GM21423 (cell line): ENCODE results near the gene MSL2.
"Not testable (repeated sequence)": the region's sequence is repeated elsewhere in the genome, so short reads cannot be mapped to it uniquely, and the experiment has no call there.

Experiments used
- ATAC-seq: cut with Tn5 transposase; IDR thresholded peaks from one replicate; pipeline ENCODE4 v1.9.1; 2021; ENCODE audit warnings: mild to moderate bottlenecking, moderate library complexity; ENCODE audit not compliant: unreplicated experiment

The MSL2 gene

GRCh38 chr3:136149667-136150066 lies 46.5 kb downstream of the MSL2 start:
- no peak for ATAC-seq

- ATAC-seq, result no peak
Observed at GRCh38 chr3:136146981-136147729, 49.0 kb downstream of the MSL2 start.

- ATAC-seq, result not testable (repeated sequence)
Observed at GRCh38 chr3:136144397-136144796, 51.7 kb downstream of the MSL2 start.

GRCh38 chr3:136142592-136142991 lies 53.5 kb downstream of the MSL2 start:
- no peak for ATAC-seq

- ATAC-seq, result no peak
Observed at GRCh38 chr3:136141891-136142290, 54.2 kb downstream of the MSL2 start.

- ATAC-seq, result no peak
Observed at GRCh38 chr3:136141291-136141785, 54.8 kb downstream of the MSL2 start.

- ATAC-seq, result no peak
Observed at GRCh38 chr3:136136454-136136853, 59.7 kb downstream of the MSL2 start.

GRCh38 chr3:136135039-136135802 lies 60.9 kb downstream of the MSL2 start:
- ATAC-seq, result no peak

- no peak for ATAC-seq
Observed at GRCh38 chr3:136134091-136134490, 62.0 kb downstream of the MSL2 start.

- ATAC-seq, result not testable (repeated sequence)
Observed at GRCh38 chr3:136131647-136132046, 64.5 kb downstream of the MSL2 start.

- ATAC-seq, result no peak
Observed at GRCh38 chr3:136122006-136122405, 74.1 kb downstream of the MSL2 start.

GRCh38 chr3:136120373-136121348 lies 75.5 kb downstream of the MSL2 start:
- peak; percentile 90 for ATAC-seq

- ATAC-seq, result not testable (repeated sequence)
Observed at GRCh38 chr3:136119783-136120182, 76.4 kb downstream of the MSL2 start.

GRCh38 chr3:136119332-136119731 lies 76.8 kb downstream of the MSL2 start:
- ATAC-seq, result not testable (repeated sequence)

- no peak for ATAC-seq
Observed at GRCh38 chr3:136114421-136114820, 81.7 kb downstream of the MSL2 start.

GRCh38 chr3:136110481-136110880 lies 85.7 kb downstream of the MSL2 start:
- no peak for ATAC-seq

- peak; percentile 98 for ATAC-seq
Observed at GRCh38 chr3:136109499-136109898, 86.6 kb downstream of the MSL2 start.

- no peak for ATAC-seq
Observed at GRCh38 chr3:136106101-136106500, 90.0 kb downstream of the MSL2 start.

- ATAC-seq, result no peak
Observed at GRCh38 chr3:136105044-136105443, 91.1 kb downstream of the MSL2 start.
